Measurements from ENCODE around the gene ME3.

ME3 gene

DNA sequence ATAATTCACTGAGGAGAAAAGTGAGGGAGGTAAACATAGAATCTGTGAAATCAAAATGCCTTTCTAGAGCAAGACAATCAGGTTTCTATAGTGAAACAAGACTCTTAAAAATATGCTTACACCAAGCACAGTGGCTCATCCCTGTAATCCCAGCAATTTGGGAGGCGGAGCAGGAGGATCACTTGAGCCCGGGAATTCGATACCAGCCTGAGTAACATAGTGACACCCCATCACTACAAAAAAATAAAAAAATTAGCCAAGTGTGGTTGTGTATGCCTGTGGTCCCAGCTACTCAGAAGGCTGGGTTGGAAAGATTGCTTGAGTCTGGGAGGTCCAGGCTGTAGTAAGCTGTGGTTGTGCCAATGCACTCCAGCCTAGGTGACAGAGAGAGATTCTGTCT, 43.2 kb upstream of the ME3 start:
- no peak for DNase-seq (ENCODE audit: low read depth in 1 of 2, low spot score in 1 of 2)
- H3K4me3 ChIP-seq (replicated peaks; ENCODE audit: insufficient read depth, low read length), result no peak overlapping the region
- TF ChIP-seq REST (IDR thresholded peaks at IDR 0.05; ENCODE audit: insufficient replicate concordance, low read depth) (no peak), GABPA (IDR thresholded peaks at IDR 0.05; ENCODE audit: low read depth) (no peak), SPI1 (IDR thresholded peaks at IDR 0.05; ENCODE audit: borderline replicate concordance, low read depth) (no peak), POLR2AphosphoS5 (IDR thresholded peaks at IDR 0.05; ENCODE audit: low read depth) (no peak)
- TF ChIP-seq, protein P1, sequence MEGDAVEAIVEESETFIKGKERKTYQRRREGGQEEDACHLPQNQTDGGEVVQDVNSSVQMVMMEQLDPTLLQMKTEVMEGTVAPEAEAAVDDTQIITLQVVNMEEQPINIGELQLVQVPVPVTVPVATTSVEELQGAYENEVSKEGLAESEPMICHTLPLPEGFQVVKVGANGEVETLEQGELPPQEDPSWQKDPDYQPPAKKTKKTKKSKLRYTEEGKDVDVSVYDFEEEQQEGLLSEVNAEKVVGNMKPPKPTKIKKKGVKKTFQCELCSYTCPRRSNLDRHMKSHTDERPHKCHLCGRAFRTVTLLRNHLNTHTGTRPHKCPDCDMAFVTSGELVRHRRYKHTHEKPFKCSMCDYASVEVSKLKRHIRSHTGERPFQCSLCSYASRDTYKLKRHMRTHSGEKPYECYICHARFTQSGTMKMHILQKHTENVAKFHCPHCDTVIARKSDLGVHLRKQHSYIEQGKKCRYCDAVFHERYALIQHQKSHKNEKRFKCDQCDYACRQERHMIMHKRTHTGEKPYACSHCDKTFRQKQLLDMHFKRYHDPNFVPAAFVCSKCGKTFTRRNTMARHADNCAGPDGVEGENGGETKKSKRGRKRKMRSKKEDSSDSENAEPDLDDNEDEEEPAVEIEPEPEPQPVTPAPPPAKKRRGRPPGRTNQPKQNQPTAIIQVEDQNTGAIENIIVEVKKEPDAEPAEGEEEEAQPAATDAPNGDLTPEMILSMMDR (IDR thresholded peaks at IDR 0.05; ENCODE audit: insufficient read depth, low read length), result no peak
- H3K27ac ChIP-seq (replicated peaks), result no peak overlapping the region
- no peaks in the 10 kb centered on the region for H3K27me3 ChIP-seq (ENCODE audit: insufficient read depth, poor library complexity, severe bottlenecking)

DNA sequence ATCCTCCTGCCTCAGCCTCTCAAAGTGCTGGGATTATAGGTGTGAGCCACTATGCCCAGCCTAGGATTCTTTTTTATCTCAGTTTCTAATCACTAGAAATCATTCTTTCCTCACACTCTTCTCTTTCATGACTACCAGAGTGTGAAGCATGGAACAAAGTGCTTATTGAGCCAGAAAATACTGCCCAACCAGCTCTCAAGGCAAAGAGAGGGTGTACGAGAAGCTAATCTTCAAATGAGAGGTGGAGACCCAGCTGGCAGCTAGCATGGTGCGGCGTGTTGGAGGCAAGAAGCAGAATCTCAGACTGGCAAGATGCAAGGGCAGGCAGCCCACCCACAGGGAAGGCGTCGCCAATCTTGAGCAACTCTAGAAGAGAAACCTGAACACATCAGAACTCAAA, 41.1 kb upstream of the ME3 start:
- TF ChIP-seq REST (IDR thresholded peaks at IDR 0.05; ENCODE audit: insufficient replicate concordance, low read depth), result no peak
- no peak for TF ChIP-seq SPI1 (IDR thresholded peaks at IDR 0.05; ENCODE audit: borderline replicate concordance, low read depth)
- no peak for TF ChIP-seq POLR2AphosphoS5 (IDR thresholded peaks at IDR 0.05; ENCODE audit: low read depth)
- TF ChIP-seq GABPA (IDR thresholded peaks at IDR 0.05; ENCODE audit: low read depth), result no peak
- TF ChIP-seq, protein P1 (IDR thresholded peaks at IDR 0.05; ENCODE audit: insufficient read depth, low read length), result no peak
- H3K27me3 ChIP-seq (ENCODE audit: insufficient read depth, poor library complexity, severe bottlenecking), result no peaks in the 10 kb centered on the region
- no peak for DNase-seq (ENCODE audit: low read depth in 1 of 2, low spot score in 1 of 2)
- H3K27ac ChIP-seq (replicated peaks), result no peak overlapping the region
- no peak overlapping the region for H3K4me3 ChIP-seq (replicated peaks; ENCODE audit: insufficient read depth, low read length)

- H3K4me3 ChIP-seq (replicated peaks; ENCODE audit: insufficient read depth, low read length), result no peak overlapping the region
- no peaks in the 10 kb centered on the region for H3K27me3 ChIP-seq (ENCODE audit: insufficient read depth, poor library complexity, severe bottlenecking)
- DNase-seq (ENCODE audit: low read depth in 1 of 2, low spot score in 1 of 2), result no peak
- TF ChIP-seq POLR2AphosphoS5 (IDR thresholded peaks at IDR 0.05; ENCODE audit: low read depth), result no peak
- no peak for TF ChIP-seq GABPA (IDR thresholded peaks at IDR 0.05; ENCODE audit: low read depth)
- TF ChIP-seq, protein P1 (IDR thresholded peaks at IDR 0.05; ENCODE audit: insufficient read depth, low read length), result no peak
- TF ChIP-seq REST (IDR thresholded peaks at IDR 0.05; ENCODE audit: insufficient replicate concordance, low read depth), result no peak
- no peak for TF ChIP-seq SPI1 (IDR thresholded peaks at IDR 0.05; ENCODE audit: borderline replicate concordance, low read depth)
- no peak overlapping the region for H3K27ac ChIP-seq (replicated peaks)
Measured at GRCh38 chr11:86710936-86711335, 38.5 kb upstream of the ME3 start.

Data from HL-60 (cell line).